ENCODE data around the gene CRACR2A.

GRCh38 chr12:3636328-3636727 lies 116.6 kb downstream of the CRACR2A start:
- TF ChIP-seq CTCF (IDR thresholded peaks at IDR 0.05) (no peak), POLR2A (IDR thresholded peaks at IDR 0.05) (no peak)
